Activated naive CD8-positive, alpha-beta T cell (primary cell): Measurements from ENCODE around the gene DPP8.
"Not testable (repeated sequence)": the region's sequence is repeated elsewhere in the genome, so short reads cannot be mapped to it uniquely, and the experiment has no call there.

Experiments
- H3K27ac Mint-ChIP-seq: one replicate; pipeline ENCODE4 v1.8.0; 2021; ENCODE audit warnings: mixed read lengths
- H3K27me3 Mint-ChIP-seq: one replicate; pipeline ENCODE4 v1.8.0; 2021; ENCODE audit warnings: mixed read lengths
- H3K36me3 Mint-ChIP-seq: one replicate; pipeline ENCODE4 v1.8.0; 2021; ENCODE audit warnings: mixed read lengths
- H3K4me1 Mint-ChIP-seq: one replicate; pipeline ENCODE4 v1.8.0; 2021; ENCODE audit warnings: low read depth, mixed read lengths
- H3K4me3 Mint-ChIP-seq: one replicate; pipeline ENCODE4 v1.8.0; 2021; ENCODE audit warnings: mild to moderate bottlenecking, mixed read lengths
- H3K9me3 Mint-ChIP-seq: one replicate; pipeline ENCODE4 v1.8.0; 2021; ENCODE audit warnings: low read depth, mixed read lengths

The DPP8 gene

DNA sequence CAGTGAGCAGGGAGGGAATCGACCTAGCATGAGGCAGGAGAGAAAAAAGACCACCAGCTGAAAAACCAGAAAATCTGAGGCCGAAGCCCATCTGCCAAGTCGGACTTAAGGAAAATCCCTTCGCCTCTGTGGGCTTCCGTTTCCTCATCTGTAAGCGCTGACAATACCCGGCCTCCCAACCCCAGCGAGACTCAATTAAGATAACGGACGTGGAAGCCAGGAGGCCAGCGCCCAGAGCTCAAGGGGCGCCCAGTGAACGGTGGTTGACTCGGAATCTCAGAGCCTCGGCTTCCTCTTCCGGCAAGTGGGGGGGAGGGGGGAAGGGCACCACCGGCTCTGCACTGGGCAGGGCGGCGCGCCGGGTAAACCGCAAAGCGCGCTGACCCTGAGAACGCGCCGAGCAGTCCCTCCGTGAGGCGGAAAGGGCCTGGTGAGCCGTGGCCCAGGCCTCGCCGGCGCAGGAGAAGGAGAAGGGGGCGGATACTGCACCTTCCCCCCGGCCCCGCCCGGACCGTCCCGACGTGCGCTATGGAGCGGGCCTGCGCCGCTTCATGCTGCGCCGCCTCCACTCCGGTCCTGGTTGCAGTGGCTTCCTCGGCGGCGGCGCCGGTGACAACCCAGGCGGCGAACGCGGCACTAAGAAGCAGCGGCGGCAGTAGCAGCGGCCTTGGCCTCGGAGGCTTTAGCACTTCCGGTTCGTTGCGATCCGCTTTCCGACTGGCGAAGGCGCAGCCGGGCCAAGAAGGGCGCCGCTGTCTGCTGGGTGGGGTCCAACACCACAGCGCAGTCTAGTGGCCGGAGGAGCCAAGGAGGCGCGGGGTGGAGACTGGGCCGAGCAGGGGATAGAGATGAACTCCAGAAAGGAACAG lies at the start of gene DPP8:
TSS of gene DPP8 (minus strand) at position 693 of the 869 bp plus-strand sequence. CDS start 5,136 bp downstream, outside the sequence.
- peaks cover 42% of the 10 kb centered on the region for H3K4me1 Mint-ChIP-seq
- peaks cover 2% of the 10 kb centered on the region for H3K36me3 Mint-ChIP-seq
- peak within 1 kb of the TSS; percentile 98 for H3K4me3 Mint-ChIP-seq

DNA sequence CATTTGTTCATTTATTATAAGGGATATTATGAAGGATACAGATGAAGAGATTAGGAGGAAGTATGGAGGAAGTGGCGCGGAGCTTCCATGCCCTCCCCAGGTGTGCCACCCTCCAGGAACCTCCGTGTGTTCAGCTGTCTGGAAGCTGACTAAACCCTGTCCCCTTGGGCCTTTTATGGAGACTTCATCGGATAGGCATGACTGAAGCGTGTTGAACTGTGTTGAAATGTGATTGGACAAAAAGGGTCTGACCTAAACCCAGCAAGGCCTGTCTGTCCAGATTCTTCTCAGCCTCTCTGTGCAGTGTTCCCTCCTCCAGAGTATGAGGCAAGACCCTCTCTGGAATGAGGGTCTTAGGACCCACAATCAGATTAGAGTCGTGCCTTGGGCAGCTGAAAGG lies 44.4 kb upstream of the DPP8 start:
- no peaks in the 10 kb centered on the region for H3K27me3 Mint-ChIP-seq
- no peaks in the 10 kb centered on the region for H3K4me1 Mint-ChIP-seq
- H3K9me3 Mint-ChIP-seq = no peaks in the 10 kb centered on the region
- peaks cover 24% of the 10 kb centered on the region for H3K36me3 Mint-ChIP-seq
- H3K4me3 Mint-ChIP-seq = no peak overlapping the region
- no peak overlapping the region for H3K27ac Mint-ChIP-seq

More for the DNA sequence above, at the start of gene DPP8:
- Mint-ChIP-seq H3K27me3 (no peaks in the 10 kb centered on the region), H3K9me3 (no peaks in the 10 kb centered on the region), H3K27ac (peak within 1 kb of the TSS; percentile 93)

DNA sequence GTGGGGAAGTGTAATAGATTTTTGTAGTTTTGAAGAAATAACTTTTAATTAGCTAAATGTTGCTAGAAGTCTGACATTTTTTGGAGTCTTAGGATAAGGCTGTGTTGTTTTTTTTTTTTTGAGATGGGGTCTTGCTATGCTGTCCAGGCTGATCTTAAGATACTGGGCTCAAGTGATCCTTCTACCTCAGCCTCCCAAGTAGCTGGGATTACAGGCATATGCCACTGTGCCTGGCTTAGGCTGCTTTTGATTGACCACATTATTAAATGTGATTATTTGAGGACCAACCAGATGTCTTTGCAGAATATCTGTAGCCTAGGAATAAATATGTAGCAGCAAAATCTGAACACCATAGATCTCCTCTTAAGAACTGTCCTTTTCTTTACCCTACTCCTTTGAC lies 42.5 kb upstream of the DPP8 start:
- Mint-ChIP-seq H3K27me3 (no peaks in the 10 kb centered on the region), H3K27ac (no peak overlapping the region), H3K4me1 (no peaks in the 10 kb centered on the region), H3K9me3 (no peaks in the 10 kb centered on the region), H3K4me3 (no peak overlapping the region), H3K36me3 (peaks cover 16% of the 10 kb centered on the region)

DNA sequence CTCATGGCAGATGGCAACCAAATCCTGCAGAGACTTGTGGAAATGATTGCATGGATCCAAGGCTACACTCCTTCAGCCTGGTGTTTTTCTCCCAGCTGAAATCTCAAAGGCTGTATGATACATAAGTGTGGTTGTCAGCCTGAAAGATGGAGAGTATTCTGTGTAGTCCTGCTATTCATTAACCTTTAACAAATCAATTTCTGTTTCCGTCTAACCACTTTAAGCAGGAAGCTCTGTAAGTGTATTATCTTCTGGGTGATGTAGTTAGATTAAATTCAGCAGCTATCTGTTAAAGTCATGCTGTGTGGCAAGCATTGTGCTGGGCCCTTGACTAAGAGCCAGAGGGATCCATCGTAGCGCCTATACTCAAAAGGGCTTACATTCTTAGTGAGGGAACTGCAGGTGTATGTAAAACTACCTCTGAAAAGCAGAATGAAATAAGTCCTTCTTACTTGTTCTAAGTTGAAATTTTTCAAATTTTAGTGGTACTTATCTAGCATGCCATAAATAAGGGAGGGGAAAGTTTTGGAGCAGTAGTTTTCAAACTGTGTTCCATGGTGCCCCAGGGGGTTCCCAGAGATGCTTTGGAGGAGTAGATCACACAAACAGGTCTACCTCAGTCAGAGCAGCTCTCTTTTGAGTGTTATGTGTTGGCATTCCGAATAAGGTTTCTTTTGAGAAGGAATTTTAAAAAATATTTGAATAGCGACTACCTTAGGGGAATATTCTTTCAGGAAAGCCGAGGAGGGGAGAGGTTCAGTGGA lies 41.7 kb upstream of the DPP8 start:
- Mint-ChIP-seq H3K36me3 (peaks cover 15% of the 10 kb centered on the region), H3K27me3 (no peaks in the 10 kb centered on the region), H3K27ac (no peak overlapping the region), H3K4me1 (no peaks in the 10 kb centered on the region), H3K9me3 (no peaks in the 10 kb centered on the region), H3K4me3 (no peak overlapping the region)

DNA sequence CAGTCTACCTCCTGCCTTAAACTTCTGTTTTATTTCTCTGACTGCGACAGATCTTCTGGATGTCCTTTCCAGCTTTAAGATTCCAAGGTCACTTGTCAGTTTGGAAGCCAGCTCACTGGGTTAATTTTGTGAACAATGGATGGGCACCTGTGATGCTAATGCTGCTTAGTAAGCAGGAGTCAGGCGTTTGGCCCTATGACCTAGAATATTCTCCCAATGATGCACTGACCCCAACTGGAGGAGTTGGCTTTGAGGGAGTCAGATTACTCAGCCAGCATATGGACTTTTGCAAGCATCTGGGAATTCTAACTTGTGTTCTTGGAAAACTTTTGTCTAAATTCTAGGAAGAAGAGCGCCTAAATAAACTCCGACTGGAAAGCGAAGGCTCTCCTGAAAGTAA lies 40.8 kb upstream of the DPP8 start:
- H3K4me3 Mint-ChIP-seq = no peak overlapping the region
- no peaks in the 10 kb centered on the region for H3K4me1 Mint-ChIP-seq
- no peak overlapping the region for H3K27ac Mint-ChIP-seq
- no peaks in the 10 kb centered on the region for H3K27me3 Mint-ChIP-seq
- no peaks in the 10 kb centered on the region for H3K9me3 Mint-ChIP-seq
- H3K36me3 Mint-ChIP-seq = peaks cover 11% of the 10 kb centered on the region

DNA sequence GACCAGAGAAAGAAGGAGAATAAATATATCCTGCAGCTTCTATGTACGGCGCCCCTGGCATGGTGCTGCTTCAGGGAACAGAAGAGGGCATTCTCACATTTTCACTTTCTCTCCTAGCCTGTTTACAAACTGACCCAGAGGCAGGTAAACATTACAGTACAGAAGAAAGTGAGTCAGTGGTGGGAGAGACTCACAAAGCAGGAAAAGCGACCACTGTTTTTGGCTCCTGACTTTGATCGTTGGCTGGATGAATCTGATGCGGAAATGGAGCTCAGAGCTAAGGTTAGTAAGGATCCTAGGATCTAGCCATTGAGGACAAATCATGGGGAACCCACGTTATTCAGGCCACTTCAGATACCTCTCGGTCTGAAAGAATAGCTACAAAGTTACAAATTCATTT lies 39.1 kb upstream of the DPP8 start:
- no peaks in the 10 kb centered on the region for H3K9me3 Mint-ChIP-seq
- no peak overlapping the region for H3K27ac Mint-ChIP-seq
- no peaks in the 10 kb centered on the region for H3K27me3 Mint-ChIP-seq
- H3K36me3 Mint-ChIP-seq = peaks cover 9% of the 10 kb centered on the region
- no peaks in the 10 kb centered on the region for H3K4me1 Mint-ChIP-seq
- H3K4me3 Mint-ChIP-seq = no peak overlapping the region

DNA sequence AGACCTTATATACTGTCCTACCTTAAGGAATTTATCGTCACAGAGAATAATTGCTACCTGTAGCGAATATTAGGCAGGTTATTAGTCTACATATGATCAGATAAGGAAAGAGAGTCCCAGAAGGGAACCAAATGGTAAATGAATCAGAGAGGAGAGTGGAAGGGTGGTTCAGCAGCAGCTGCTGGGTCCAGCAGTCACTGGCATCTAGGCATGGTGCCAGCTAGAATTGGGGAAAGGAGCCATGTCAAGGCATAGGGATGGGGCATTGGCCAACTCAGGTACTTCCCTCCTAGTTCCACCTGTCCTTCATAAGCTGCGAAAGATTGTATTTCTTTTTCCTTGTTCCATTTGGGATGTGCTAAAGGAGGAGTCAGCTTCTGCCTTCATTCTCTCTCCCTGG lies 36.2 kb upstream of the DPP8 start:
- Mint-ChIP-seq H3K9me3 (no peaks in the 10 kb centered on the region), H3K4me3 (no peak overlapping the region), H3K27me3 (no peaks in the 10 kb centered on the region), H3K27ac (peak overlapping the region; percentile 28), H3K36me3 (peaks cover 6% of the 10 kb centered on the region), H3K4me1 (peaks cover 14% of the 10 kb centered on the region)

DNA sequence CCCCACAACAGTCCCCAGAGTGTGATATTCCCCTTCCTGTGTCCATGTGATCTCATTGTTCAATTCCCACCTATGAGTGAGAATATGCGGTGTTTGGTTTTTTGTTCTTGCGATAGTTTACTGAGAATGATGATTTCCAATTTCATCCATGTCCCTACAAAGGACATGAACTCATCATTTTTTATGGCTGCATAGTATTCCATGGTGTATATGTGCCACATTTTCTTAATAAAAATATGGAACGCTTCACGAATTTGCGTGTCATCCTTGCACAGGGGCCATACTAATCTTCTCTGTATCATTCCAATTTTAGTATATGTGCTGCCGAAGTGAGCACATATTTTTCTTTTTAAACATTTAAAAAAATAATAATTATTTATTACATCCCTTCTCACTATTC lies 35.4 kb upstream of the DPP8 start:
- peaks cover 15% of the 10 kb centered on the region for H3K4me1 Mint-ChIP-seq
- H3K9me3 Mint-ChIP-seq, H3K27me3 Mint-ChIP-seq, H3K36me3 Mint-ChIP-seq, H3K27ac Mint-ChIP-seq, H3K4me3 Mint-ChIP-seq: not testable (repeated sequence)

DNA sequence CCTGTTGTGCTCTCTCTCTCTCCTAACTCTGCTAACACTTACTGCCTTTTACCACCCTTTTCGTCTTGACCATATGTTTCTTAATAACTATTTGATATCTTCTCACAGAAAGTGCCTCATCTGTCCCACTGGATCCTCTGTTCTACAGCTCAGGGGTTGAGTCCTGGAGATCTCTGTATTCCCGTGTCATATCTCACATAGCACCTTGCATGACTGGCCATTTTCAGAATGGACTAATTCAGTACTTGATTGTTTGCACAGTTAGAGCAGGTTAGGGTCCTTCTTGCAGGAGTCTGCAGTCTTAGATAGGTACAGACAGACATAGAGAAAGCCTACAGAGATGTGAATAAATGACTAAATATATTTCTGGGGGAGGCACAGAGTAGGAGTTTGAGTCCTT lies 33.7 kb upstream of the DPP8 start:
- H3K27ac Mint-ChIP-seq = no peak overlapping the region

DNA sequence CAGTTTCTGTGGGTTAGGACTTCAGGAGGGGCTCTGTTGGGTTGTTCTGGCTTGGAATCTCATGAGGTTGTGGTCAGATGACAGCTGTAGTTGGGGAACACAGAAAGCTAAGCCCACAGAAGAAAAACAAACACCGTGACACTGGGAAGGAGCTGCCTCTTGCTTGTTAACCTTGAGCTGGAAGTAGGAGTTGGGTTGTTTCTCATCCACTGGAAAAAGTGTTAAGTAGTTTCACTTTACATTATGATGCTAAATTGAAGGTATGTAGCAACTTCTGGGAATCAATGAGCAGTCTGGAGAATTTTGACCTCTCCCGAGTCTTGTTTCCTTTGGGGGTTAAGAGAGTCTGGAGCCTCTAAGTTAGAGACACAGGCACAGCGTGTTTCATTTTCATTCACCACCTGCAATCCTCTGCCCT lies 33.2 kb upstream of the DPP8 start:
- no peaks in the 10 kb centered on the region for H3K27me3 Mint-ChIP-seq
- no peak overlapping the region for H3K4me3 Mint-ChIP-seq
- no peaks in the 10 kb centered on the region for H3K9me3 Mint-ChIP-seq
- H3K36me3 Mint-ChIP-seq = peaks cover 4% of the 10 kb centered on the region
- peaks cover 22% of the 10 kb centered on the region for H3K4me1 Mint-ChIP-seq
- no peak overlapping the region for H3K27ac Mint-ChIP-seq

More for the DNA sequence above, 33.7 kb upstream of the DPP8 start:
- Mint-ChIP-seq H3K36me3 (peaks cover 4% of the 10 kb centered on the region), H3K27me3 (no peaks in the 10 kb centered on the region), H3K4me3 (no peak overlapping the region), H3K4me1 (peaks cover 22% of the 10 kb centered on the region), H3K9me3 (no peaks in the 10 kb centered on the region)

DNA sequence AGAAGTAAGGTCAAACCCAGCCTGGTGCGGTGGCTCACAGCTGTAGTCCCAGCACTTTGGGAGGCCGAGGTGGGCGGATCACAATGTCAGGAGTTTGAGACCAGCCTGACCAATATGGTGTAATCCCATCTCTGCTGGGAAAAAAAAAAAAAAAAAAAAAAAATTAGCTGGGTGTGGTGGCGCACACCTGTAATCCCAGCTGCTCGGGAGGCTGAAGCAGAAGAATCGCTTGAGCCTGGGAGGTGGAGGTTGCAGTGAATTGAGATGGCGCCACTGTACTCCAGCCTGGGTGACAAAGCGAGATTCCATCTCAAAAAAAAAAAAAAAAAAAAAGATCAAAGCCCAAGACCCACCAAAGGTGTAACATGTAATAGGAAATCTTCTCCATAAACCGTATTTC lies 31.8 kb upstream of the DPP8 start:
- H3K4me3 Mint-ChIP-seq, H3K9me3 Mint-ChIP-seq, H3K36me3 Mint-ChIP-seq, H3K27ac Mint-ChIP-seq, H3K27me3 Mint-ChIP-seq: not testable (repeated sequence)
- peaks cover 22% of the 10 kb centered on the region for H3K4me1 Mint-ChIP-seq

DNA sequence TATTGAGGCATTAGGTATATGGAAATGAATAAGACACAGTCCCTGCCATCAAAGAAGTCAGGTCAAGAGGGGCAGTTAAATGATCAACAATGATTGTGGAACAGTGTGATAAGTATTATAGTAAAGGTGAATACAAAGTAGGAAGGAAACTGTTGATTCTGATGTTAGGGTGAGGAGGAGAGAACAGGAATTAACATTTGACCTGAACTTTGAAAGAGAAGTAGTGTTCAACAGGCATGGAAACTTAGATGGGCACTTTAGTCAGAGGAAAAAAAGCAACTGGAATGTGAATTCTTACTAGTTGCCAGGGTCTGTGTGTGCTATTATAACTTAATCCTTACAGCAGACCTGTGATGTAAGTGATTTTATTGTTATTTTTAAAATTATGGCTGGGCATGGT lies 30.4 kb upstream of the DPP8 start:
- no peaks in the 10 kb centered on the region for H3K9me3 Mint-ChIP-seq
- no peak overlapping the region for H3K4me3 Mint-ChIP-seq
- peaks cover 4% of the 10 kb centered on the region for H3K36me3 Mint-ChIP-seq
- no peaks in the 10 kb centered on the region for H3K27me3 Mint-ChIP-seq
- peaks cover 28% of the 10 kb centered on the region for H3K4me1 Mint-ChIP-seq
- H3K27ac Mint-ChIP-seq = no peak overlapping the region

DNA sequence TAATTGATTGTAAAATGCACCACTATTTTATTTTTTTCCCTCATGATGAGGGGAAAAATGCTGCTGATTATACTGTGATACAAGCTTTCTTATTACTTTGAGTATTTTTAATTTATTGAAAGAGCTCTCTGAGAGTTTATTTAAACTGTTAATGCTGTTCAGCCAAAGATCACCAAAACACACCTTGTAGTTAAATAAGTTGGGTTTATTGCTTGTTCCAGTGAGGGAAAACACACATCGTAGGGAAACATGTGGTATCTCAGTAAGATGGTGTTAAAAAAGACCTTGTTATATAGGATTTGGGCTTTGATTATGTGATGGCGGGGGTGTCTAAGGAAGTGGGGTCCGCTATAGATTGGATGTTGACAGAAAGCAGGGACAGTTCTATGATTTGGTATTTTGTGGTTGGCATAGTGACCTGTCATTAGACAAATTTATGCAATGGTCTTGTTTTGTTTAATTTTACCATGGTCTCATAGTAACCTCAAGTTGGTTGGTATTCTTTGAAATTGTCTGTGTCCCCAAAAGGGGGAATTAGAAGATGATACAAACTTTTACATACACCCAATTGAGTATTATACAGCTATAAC lies 23.8 kb upstream of the DPP8 start:
- Mint-ChIP-seq H3K4me3 (no peak overlapping the region), H3K27me3 (no peaks in the 10 kb centered on the region), H3K36me3 (peaks cover 2% of the 10 kb centered on the region), H3K9me3 (no peaks in the 10 kb centered on the region), H3K4me1 (peaks cover 27% of the 10 kb centered on the region), H3K27ac (no peak overlapping the region)

DNA sequence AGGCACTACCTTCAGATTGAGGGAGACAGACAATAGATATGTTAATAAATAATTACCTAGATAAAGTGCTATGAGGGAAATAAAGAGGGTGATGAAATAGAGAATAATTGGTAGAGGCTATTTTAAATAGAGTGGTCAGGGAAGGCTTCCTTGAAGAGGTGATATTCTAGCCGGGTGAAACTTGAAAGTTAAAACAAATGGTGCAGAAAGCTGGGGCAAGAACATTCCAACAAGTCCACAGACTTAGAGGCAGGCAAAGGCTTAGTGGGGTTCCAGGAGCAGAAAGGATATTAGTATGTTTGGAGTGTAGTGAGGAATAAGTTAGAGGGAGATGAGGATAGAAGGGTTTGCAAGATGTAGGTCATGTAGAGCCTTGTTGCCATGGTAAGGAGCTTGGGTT lies 22.8 kb upstream of the DPP8 start:
- peaks cover 2% of the 10 kb centered on the region for H3K36me3 Mint-ChIP-seq
- no peak overlapping the region for H3K27ac Mint-ChIP-seq
- H3K4me1 Mint-ChIP-seq = peaks cover 27% of the 10 kb centered on the region
- no peaks in the 10 kb centered on the region for H3K9me3 Mint-ChIP-seq
- no peak overlapping the region for H3K4me3 Mint-ChIP-seq
- no peaks in the 10 kb centered on the region for H3K27me3 Mint-ChIP-seq

DNA sequence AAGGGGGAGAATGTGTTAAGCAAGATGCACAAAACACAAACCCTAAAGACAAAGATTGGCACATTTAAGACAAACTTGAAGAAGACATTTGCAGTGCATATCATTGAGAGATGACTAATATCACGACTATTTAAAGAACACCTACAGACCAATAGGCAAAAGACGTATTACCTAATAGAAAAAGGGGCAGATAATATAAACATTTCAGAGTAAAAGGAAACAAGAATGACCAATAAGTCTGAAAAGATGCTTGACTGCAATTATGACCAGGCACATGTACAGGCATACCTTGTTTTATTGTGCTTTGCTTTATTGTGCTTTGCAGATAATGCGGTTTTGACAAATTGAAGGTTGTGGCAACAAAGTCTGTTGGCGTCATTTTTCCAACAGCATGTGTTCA lies 17.7 kb upstream of the DPP8 start:
- Mint-ChIP-seq H3K36me3 (no peaks in the 10 kb centered on the region), H3K27me3 (no peaks in the 10 kb centered on the region), H3K4me1 (peaks cover 37% of the 10 kb centered on the region), H3K9me3 (no peaks in the 10 kb centered on the region), H3K4me3 (no peak overlapping the region), H3K27ac (no peak overlapping the region)
